Aorta (tissue), 5 donors: ENCODE data around the gene RILPL2. TPM values are rescaled to one million over a fixed set of nuclear protein-coding genes. Genes with fewer than 3 reads are reported as not detected.
"Not testable (repeated sequence)": the region's sequence is repeated elsewhere in the genome, so short reads cannot be mapped to it uniquely, and the experiment has no call there.

ENCODE experiments used
- ATAC-seq: fragments of 200-7000 bp; cut with Tn5 transposase; one replicate; pipeline ENCODE4 v1.9.1; 2022; ENCODE audit warnings: moderate library complexity; ENCODE audit not compliant: low FRiP score
- DNase-seq, 2 donors: peaks; one replicate each; pipeline ENCODE4 v3.0.0-alpha.2; 2020
- H3K27ac ChIP-seq, 2 donors: one replicate each; pipeline ENCODE4 v1.5.1; 2013; ENCODE audit warnings: low read length in 2 of 2, mild to moderate bottlenecking in 2 of 2, moderate library complexity in 2 of 2, control low read depth in 1 of 2, inconsistent platforms in 1 of 2, low read depth in 1 of 2
- H3K27me3 ChIP-seq, 2 donors: one replicate each; pipeline ENCODE4 v1.6.1; 2013; ENCODE audit warnings: control low read depth in 1 of 2, low read length in 1 of 2, mild to moderate bottlenecking in 1 of 2, moderate library complexity in 1 of 2; ENCODE audit not compliant: insufficient read depth in 2 of 2, control insufficient read depth in 1 of 2
- H3K36me3 ChIP-seq, 2 donors: one replicate each; pipeline ENCODE4 v1.6.1; 2013; ENCODE audit warnings: control low read depth in 1 of 2, low read length in 1 of 2, mild to moderate bottlenecking in 1 of 2; ENCODE audit not compliant: insufficient read depth in 2 of 2, control insufficient read depth in 1 of 2
- H3K4me1 ChIP-seq, 2 donors: one replicate each; pipeline ENCODE4 v1.6.1; 2013; ENCODE audit warnings: low read length in 2 of 2, control low read depth in 1 of 2, mild to moderate bottlenecking in 1 of 2, moderate library complexity in 1 of 2; ENCODE audit not compliant: insufficient read depth in 2 of 2, control insufficient read depth in 1 of 2
- H3K4me3 ChIP-seq, 2 donors: one replicate each; pipeline ENCODE4 v1.5.1; 2013; ENCODE audit warnings: low read length in 2 of 2, control low read depth in 1 of 2, mild to moderate bottlenecking in 1 of 2
- H3K9me3 ChIP-seq: one replicate; pipeline ENCODE4 v1.6.1; 2013; ENCODE audit warnings: mild to moderate bottlenecking, low read length; ENCODE audit not compliant: control insufficient read depth
- WGBS, 2 donors: extraction: QIAGEN DNeasy Blood & Tissue Kit; methylation state at CpG; one replicate each; pipeline ENCODE4 v1.1.7; 2013; 5-methylcytosine and 5-hydroxymethylcytosine counted together
- intact Hi-C, 2 donors: fragments of 100-400 bp; cut with DNase I; formaldehyde crosslinking; loops; one replicate each; pipeline versions ENCODE4 v1.14.2 to v1.15.0; 2022
- polyA plus RNA-seq, 2 donors: library from polyadenylated mRNA; stranded (reverse); fragments of 200-250 nt; gene quantifications; one replicate each; pipeline ENCODE4 v1.2.3, GENCODE V29; 2013
- total RNA-seq, 2 donors: library from RNA; stranded (reverse); fragmentation: NEBNext Ultra II Directional; extraction: Animal tissue kit (Norgen Biotek cat#: 25700); gene quantifications; one replicate each; pipeline ENCODE4 v1.2.1, GENCODE V29; 2021
- donor health status: healthy with polysubstance abuse.
- donor health status: Bipolar disorder and iron deficiency.
- donor health status: DM: no; HTN: no; CAD: no.
- donor health status: DM: no; HTN: no; CAD: no.
- donor health status: DM: yes; HTN: yes; CAD: no.

The RILPL2 gene
- total and polyA plus RNA-seq, 4 donors, result 12.6 to 25.3 (median 16.5) TPM

- Histone ChIP-seq H3K4me3 (no peak overlapping the region), H3K4me1 (no peaks in the 10 kb centered on the region), H3K9me3 (no peaks in the 10 kb centered on the region), H3K27ac (peak overlapping the region; percentile 25 to 29), H3K27me3 (no peaks in the 10 kb centered on the region), H3K36me3 (peaks cover 0 to 3% of the 10 kb centered on the region in 2 donors)
- no peak for ATAC-seq
- WGBS, 2 donors, result 58 to 63% methylated on average over 8 of the region's 8 CpGs
- intact Hi-C loops, result no loop called here
- DNase-seq, result no peak
Measured at GRCh38 chr12:123387508-123388176, 48.8 kb downstream of the RILPL2 start.

GRCh38 chr12:123385536-123385935, 50.9 kb downstream of the RILPL2 start:
- not testable (repeated sequence) for H3K9me3 ChIP-seq, ATAC-seq, H3K4me1 ChIP-seq, H3K4me3 ChIP-seq, H3K27ac ChIP-seq, H3K27me3 ChIP-seq, DNase-seq, H3K36me3 ChIP-seq
- 94 to 95% methylated on average over 9 of the region's 9 CpGs for WGBS, 2 donors
- intact Hi-C loops, result loop anchor here in 1 of 2 donors (2.0 kb wide), 1 partner anchor 21 kb away; the partner anchor contains the start of gene SBNO1

GRCh38 chr12:123384994-123385376, 51.5 kb downstream of the RILPL2 start:
- ATAC-seq (no peak), DNase-seq (no peak)
- H3K27me3 ChIP-seq, result no peaks in the 10 kb centered on the region
- H3K36me3 ChIP-seq, result no peaks in the 10 kb centered on the region
- 4 to 11% methylated on average over 1 of the region's 1 CpG for WGBS, 2 donors
- H3K9me3 ChIP-seq, result no peaks in the 10 kb centered on the region
- intact Hi-C loops, result loop anchor here in 1 of 2 donors (2.0 to 5.0 kb wide), 2 partner anchors 20 to 197 kb away; partner anchors contain the start of genes SBNO1 and TMED2
- no peaks in the 10 kb centered on the region for H3K4me1 ChIP-seq
- no peak overlapping the region for H3K27ac ChIP-seq
- H3K4me3 ChIP-seq, result no peak overlapping the region

DNA sequence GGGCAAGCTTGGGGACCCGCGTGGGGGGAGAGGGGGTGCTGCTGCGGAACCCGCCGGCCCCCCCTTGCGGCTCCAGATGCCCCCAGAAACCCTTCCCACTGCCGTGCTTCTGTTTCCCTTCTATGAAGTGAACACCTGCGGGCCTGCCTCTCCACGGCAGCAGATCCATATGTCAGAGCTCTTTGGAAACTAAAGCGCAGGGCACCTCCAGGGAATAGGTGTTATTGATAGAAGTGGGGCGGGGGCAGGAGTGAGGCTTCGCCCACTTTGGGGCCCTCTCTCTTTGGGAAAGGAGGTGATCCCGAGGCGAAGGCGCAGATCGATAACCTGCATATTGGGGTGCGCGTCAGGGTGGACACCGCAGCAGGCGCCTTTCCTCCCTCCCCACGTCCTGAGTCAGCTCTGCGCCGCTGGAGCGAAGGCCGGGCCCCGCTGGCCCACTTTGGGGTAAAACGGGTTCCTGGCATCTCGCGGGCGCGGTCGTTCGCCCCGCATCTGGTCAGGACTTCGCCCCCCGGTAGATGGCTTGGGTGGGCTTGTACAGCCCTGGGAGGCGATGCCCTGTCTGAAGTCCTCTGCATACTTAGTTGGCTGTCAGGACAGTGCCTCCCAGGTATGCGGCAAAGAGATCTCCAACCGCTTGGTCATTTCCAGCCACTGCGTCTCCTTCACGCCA, 52.0 kb downstream of the RILPL2 start:
- ATAC-seq (no peak), DNase-seq (no peak)
- no peaks in the 10 kb centered on the region for H3K27me3 ChIP-seq
- peak overlapping the region in 1 of 2 donors; percentile 34 for H3K27ac ChIP-seq
- no peaks in the 10 kb centered on the region for H3K9me3 ChIP-seq
- H3K4me1 ChIP-seq, result no peaks in the 10 kb centered on the region
- H3K4me3 ChIP-seq, result peak overlapping the region; percentile 66
- intact Hi-C loops, result loop anchor here in 1 of 2 donors (2.0 to 5.0 kb wide), 2 partner anchors 20 to 198 kb away; partner anchors contain the start of genes SBNO1 and TMED2
- H3K36me3 ChIP-seq, result no peaks in the 10 kb centered on the region
- 1 to 2% methylated on average over 33 to 41 of the region's 41 CpGs for WGBS, 2 donors

DNA sequence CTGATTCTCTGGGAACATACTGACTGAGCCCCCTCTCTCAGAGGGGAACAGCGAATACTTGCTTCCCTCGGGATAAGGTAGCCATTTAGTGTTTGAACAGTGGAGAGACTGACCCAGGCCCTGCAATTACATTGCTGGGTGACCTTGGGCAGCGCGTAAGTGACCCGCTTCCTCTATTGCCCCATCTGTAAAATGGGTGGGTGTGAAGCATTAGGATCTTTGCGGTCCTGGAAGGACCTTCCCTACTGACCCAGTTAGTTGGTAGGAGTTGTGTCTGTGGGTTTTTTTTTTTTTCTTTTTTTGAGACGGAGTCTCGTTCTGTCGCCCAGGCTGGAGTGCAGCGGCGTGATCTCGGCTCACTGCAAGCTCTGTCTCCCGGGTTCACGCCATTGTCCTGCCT, 53.8 kb downstream of the RILPL2 start:
- DNase-seq (no peak), ATAC-seq (no peak)
- Histone ChIP-seq H3K36me3 (no peaks in the 10 kb centered on the region), H3K4me1 (no peaks in the 10 kb centered on the region), H3K9me3 (no peaks in the 10 kb centered on the region), H3K4me3 (no peak overlapping the region), H3K27me3 (no peaks in the 10 kb centered on the region), H3K27ac (no peak overlapping the region)
- intact Hi-C loops, result loop anchor here in 1 of 2 donors (5.0 kb wide), 1 partner anchor 200 kb away; the partner anchor contains the start of gene TMED2
- 93% methylated on average over 14 of the region's 14 CpGs for WGBS, 2 donors

GRCh38 chr12:123379391-123379790, 57.1 kb downstream of the RILPL2 start:
- Histone ChIP-seq H3K4me1 (no peaks in the 10 kb centered on the region), H3K4me3 (no peak overlapping the region), H3K27me3 (no peaks in the 10 kb centered on the region), H3K27ac (no peak overlapping the region), H3K36me3 (no peaks in the 10 kb centered on the region), H3K9me3 (no peaks in the 10 kb centered on the region)
- WGBS, 2 donors, result 81 to 87% methylated on average over 5 of the region's 5 CpGs
- ATAC-seq, result no peak
- DNase-seq, result no peak
- intact Hi-C loops, result no loop called here

GRCh38 chr12:123372415-123372814, 64.1 kb downstream of the RILPL2 start:
- H3K36me3 ChIP-seq, H3K4me1 ChIP-seq, intact Hi-C loops, H3K27me3 ChIP-seq, H3K4me3 ChIP-seq, H3K9me3 ChIP-seq, H3K27ac ChIP-seq, DNase-seq, ATAC-seq: not testable (repeated sequence)
- 79 to 84% methylated on average over 5 of the region's 5 CpGs for WGBS, 2 donors

- H3K27ac ChIP-seq, intact Hi-C loops, H3K4me1 ChIP-seq, H3K36me3 ChIP-seq, ATAC-seq, H3K9me3 ChIP-seq, H3K27me3 ChIP-seq, H3K4me3 ChIP-seq: not testable (repeated sequence)
- WGBS, 2 donors, result 90 to 92% methylated on average over 48 of the region's 48 CpGs
- peak in 1 of 2 donors; percentile 58 for DNase-seq
Measured at GRCh38 chr12:123371667-123372368, 64.7 kb downstream of the RILPL2 start.
